Transverse colon (tissue), 4 donors: ENCODE measurements around the gene SPRR3.

Experiments used
- EP300 ChIP-seq: sonication (generic); formaldehyde crosslinking; IDR thresholded peaks from one replicate; pipeline ENCODE4 v1.6.1; 2017; ENCODE audit warnings: antibody characterized with exemption, low read depth
- POLR2A ChIP-seq: fragments of 450-650 bp; IDR thresholded peaks from one replicate; pipeline ENCODE4 v1.6.1; 2016; ENCODE audit warnings: antibody characterized with exemption, mild to moderate bottlenecking, moderate library complexity
- POLR2AphosphoS5 ChIP-seq, 3 donors: sonication (generic); formaldehyde crosslinking; IDR thresholded peaks; one replicate each; pipeline ENCODE4 v1.6.1; 2016; ENCODE audit warnings: antibody characterized with exemption in 3 of 3
- TF ChIP-seq, protein P1 (sequence below), 5 experiments: fragments of 200-600 bp in 3 of 5; fragments of 450-650 bp in 2 of 5; sonication (generic) in 3 of 5; IDR thresholded peaks; 1 replicate in 2 of 5; 2 replicates in 3 of 5; pipeline ENCODE4 v1.5.1; 2016 to 2017; ENCODE audit warnings: antibody characterized with exemption in 5 of 5, inconsistent platforms in 3 of 5, mild to moderate bottlenecking in 2 of 5, moderate library complexity in 1 of 5

DNA sequence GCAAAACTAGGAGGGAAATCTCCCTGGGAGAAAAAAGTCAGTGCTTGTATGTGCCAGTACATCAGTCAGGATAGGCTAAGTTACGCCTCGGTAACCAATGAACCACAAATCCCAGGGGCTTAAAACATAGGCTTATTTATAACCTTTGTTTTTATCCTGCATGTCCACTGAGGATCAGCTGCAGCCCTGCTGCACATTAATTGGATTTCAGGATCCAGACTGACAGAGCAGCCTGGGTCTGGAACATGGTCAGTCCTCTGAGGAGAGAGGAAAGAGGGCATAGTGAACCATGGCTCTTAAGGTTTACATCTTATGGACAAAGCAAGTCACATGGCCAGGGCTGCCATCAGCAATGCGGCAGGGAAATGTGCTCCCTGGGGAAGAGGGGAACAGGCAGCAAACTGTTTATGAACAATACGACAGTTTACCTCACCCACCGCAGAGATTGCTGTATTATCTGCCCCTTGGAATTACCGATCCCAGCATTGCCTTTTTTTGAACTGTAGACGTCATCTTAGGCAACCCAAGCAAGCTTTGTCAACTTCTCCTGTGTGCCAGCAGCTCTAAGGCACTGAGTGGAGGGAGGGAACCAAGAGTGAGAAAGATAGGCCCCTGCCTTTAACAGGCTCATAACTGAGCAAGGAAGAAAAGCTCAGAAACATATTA is 40.2 kb upstream of the SPRR3 start:
- TF ChIP-seq, protein P1, sequence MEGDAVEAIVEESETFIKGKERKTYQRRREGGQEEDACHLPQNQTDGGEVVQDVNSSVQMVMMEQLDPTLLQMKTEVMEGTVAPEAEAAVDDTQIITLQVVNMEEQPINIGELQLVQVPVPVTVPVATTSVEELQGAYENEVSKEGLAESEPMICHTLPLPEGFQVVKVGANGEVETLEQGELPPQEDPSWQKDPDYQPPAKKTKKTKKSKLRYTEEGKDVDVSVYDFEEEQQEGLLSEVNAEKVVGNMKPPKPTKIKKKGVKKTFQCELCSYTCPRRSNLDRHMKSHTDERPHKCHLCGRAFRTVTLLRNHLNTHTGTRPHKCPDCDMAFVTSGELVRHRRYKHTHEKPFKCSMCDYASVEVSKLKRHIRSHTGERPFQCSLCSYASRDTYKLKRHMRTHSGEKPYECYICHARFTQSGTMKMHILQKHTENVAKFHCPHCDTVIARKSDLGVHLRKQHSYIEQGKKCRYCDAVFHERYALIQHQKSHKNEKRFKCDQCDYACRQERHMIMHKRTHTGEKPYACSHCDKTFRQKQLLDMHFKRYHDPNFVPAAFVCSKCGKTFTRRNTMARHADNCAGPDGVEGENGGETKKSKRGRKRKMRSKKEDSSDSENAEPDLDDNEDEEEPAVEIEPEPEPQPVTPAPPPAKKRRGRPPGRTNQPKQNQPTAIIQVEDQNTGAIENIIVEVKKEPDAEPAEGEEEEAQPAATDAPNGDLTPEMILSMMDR (IDR thresholded peaks at IDR 0.05): no peak
- no peak for TF ChIP-seq POLR2AphosphoS5 (IDR thresholded peaks at IDR 0.05)
- TF ChIP-seq POLR2A: no peak
- no peak for TF ChIP-seq EP300
